ENCODE measurements around the gene RHBDD1.

The RHBDD1 gene

GRCh38 chr2:226999661-227000060 lies 163.8 kb downstream of the RHBDD1 start:
- no peak overlapping the region for H3K9ac ChIP-seq (ENCODE audit: low read length)
- no CpG with 5 or more reads among the region's 2 CpGs for WGBS (ENCODE audit: extremely low coverage, insufficient coverage, low lambda C conversion rate)
- no peaks in the 10 kb centered on the region for H3K4me1 ChIP-seq (ENCODE audit: control insufficient read depth, low read depth, low read length)
- no peaks in the 10 kb centered on the region for H3K36me3 ChIP-seq (ENCODE audit: control insufficient read depth, insufficient read depth, low read length)
- H3K18ac ChIP-seq (ENCODE audit: low read length) = no peak overlapping the region
- no peak overlapping the region for H4K8ac ChIP-seq (ENCODE audit: low read depth, low read length)
- no peak overlapping the region for H2BK15ac ChIP-seq (replicated peaks; ENCODE audit: low read depth)
- no peak for DNase-seq
- H3K27me3 ChIP-seq (ENCODE audit: insufficient read depth, low read length, poor library complexity) = no peaks in the 10 kb centered on the region
- no peak overlapping the region for H3K56ac ChIP-seq (ENCODE audit: low read length)
- H3K79me2 ChIP-seq (ENCODE audit: control insufficient read depth, insufficient read depth, low read length) = no peaks in the 10 kb centered on the region
- no peak overlapping the region for H2AK5ac ChIP-seq (ENCODE audit: low read length)
- no peak overlapping the region for H4K5ac ChIP-seq (ENCODE audit: low read length)
- no peak overlapping the region for H3K4me3 ChIP-seq (ENCODE audit: low read length)
- no peak overlapping the region for H3K4ac ChIP-seq (ENCODE audit: low read depth, low read length)
- H2BK5ac ChIP-seq (ENCODE audit: low read length) = no peak overlapping the region
- H3K27ac ChIP-seq (ENCODE audit: low read depth, low read length) = no peak overlapping the region
- H3K79me1 ChIP-seq (ENCODE audit: low read length) = no peaks in the 10 kb centered on the region
- no peak overlapping the region for H3K4me2 ChIP-seq (ENCODE audit: low read length)
- H2BK120ac ChIP-seq (ENCODE audit: low read depth, low read length) = no peak overlapping the region
- H3K23ac ChIP-seq (ENCODE audit: low read length) = no peak overlapping the region

DNA sequence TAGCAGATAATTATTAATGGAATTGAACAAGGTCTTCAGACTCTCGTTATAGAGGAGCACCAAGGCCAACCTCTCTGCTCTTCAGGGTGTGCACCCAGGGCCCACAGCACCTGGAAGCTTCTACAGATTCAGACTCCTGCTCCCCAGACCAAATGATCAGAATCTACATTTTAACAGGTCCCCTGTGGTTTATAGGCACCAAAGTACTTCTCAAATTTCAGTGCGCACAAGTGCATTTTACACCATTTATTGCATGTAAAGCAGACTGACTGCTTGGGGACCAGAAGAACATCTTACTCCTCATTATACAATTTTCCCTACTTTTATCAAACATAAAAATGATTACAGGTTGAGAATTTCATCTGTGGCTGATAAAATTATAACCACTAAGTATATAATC lies 164.3 kb downstream of the RHBDD1 start:
- no CpG with 5 or more reads among the region's 2 CpGs for WGBS (ENCODE audit: extremely low coverage, insufficient coverage, low lambda C conversion rate)
- no peak overlapping the region for H2BK15ac ChIP-seq (replicated peaks; ENCODE audit: low read depth)
- H3K36me3 ChIP-seq (ENCODE audit: control insufficient read depth, insufficient read depth, low read length) = no peaks in the 10 kb centered on the region
- no peak overlapping the region for H2AK5ac ChIP-seq (ENCODE audit: low read length)
- H3K27me3 ChIP-seq (ENCODE audit: insufficient read depth, low read length, poor library complexity) = no peaks in the 10 kb centered on the region
- no peak overlapping the region for H4K8ac ChIP-seq (ENCODE audit: low read depth, low read length)
- H3K4me2 ChIP-seq (ENCODE audit: low read length) = no peak overlapping the region
- H3K23ac ChIP-seq (ENCODE audit: low read length) = no peak overlapping the region
- H2BK120ac ChIP-seq (ENCODE audit: low read depth, low read length) = no peak overlapping the region
- no peak overlapping the region for H4K5ac ChIP-seq (ENCODE audit: low read length)
- H3K4ac ChIP-seq (ENCODE audit: low read depth, low read length) = no peak overlapping the region
- H2BK5ac ChIP-seq (ENCODE audit: low read length) = no peak overlapping the region
- no peak overlapping the region for H3K27ac ChIP-seq (ENCODE audit: low read depth, low read length)
- DNase-seq = no peak
- H3K9ac ChIP-seq (ENCODE audit: low read length) = no peak overlapping the region
- no peak overlapping the region for H3K18ac ChIP-seq (ENCODE audit: low read length)
- no peak overlapping the region for H3K56ac ChIP-seq (ENCODE audit: low read length)
- no peaks in the 10 kb centered on the region for H3K79me1 ChIP-seq (ENCODE audit: low read length)
- H3K4me3 ChIP-seq (ENCODE audit: low read length) = no peak overlapping the region
- H3K79me2 ChIP-seq (ENCODE audit: control insufficient read depth, insufficient read depth, low read length) = no peaks in the 10 kb centered on the region
- H3K4me1 ChIP-seq (ENCODE audit: control insufficient read depth, low read depth, low read length) = no peaks in the 10 kb centered on the region

DNA sequence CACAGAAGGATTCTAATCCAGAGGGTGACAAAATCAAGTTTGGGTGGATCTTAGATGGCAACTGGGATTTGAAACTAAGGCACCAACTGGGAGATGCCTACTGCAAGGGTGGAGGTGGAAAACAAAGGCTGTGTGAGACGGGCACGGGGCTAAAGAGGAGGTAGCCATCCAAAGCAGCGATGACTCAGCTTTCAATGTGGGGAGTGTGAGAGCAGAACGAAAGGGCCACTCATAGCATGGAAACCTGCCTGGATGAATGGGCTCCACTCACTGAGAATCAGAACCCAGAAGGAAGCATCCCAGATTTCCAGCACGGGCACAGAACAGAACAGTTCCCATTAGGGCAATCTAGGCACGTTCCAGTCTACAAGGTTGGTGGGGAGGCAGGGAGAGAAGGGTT lies 168.6 kb downstream of the RHBDD1 start:
- WGBS (ENCODE audit: extremely low coverage, insufficient coverage, low lambda C conversion rate) = no CpG with 5 or more reads among the region's 6 CpGs
- H3K4ac ChIP-seq (ENCODE audit: low read depth, low read length) = no peak overlapping the region
- no peak overlapping the region for H3K9ac ChIP-seq (ENCODE audit: low read length)
- no peak overlapping the region for H2AK5ac ChIP-seq (ENCODE audit: low read length)
- H3K4me1 ChIP-seq (ENCODE audit: control insufficient read depth, low read depth, low read length) = no peaks in the 10 kb centered on the region
- no peak overlapping the region for H3K56ac ChIP-seq (ENCODE audit: low read length)
- no peaks in the 10 kb centered on the region for H3K79me1 ChIP-seq (ENCODE audit: low read length)
- H3K36me3 ChIP-seq (ENCODE audit: control insufficient read depth, insufficient read depth, low read length) = no peaks in the 10 kb centered on the region
- no peak overlapping the region for H3K18ac ChIP-seq (ENCODE audit: low read length)
- H4K8ac ChIP-seq (ENCODE audit: low read depth, low read length) = no peak overlapping the region
- no peak for DNase-seq
- no peaks in the 10 kb centered on the region for H3K27me3 ChIP-seq (ENCODE audit: insufficient read depth, low read length, poor library complexity)
- no peak overlapping the region for H2BK15ac ChIP-seq (replicated peaks; ENCODE audit: low read depth)
- H3K4me2 ChIP-seq (ENCODE audit: low read length) = no peak overlapping the region
- H4K5ac ChIP-seq (ENCODE audit: low read length) = no peak overlapping the region
- no peaks in the 10 kb centered on the region for H3K79me2 ChIP-seq (ENCODE audit: control insufficient read depth, insufficient read depth, low read length)
- H3K27ac ChIP-seq (ENCODE audit: low read depth, low read length) = no peak overlapping the region
- no peak overlapping the region for H3K23ac ChIP-seq (ENCODE audit: low read length)
- H2BK120ac ChIP-seq (ENCODE audit: low read depth, low read length) = no peak overlapping the region
- no peak overlapping the region for H2BK5ac ChIP-seq (ENCODE audit: low read length)
- H3K4me3 ChIP-seq (ENCODE audit: low read length) = no peak overlapping the region

DNA sequence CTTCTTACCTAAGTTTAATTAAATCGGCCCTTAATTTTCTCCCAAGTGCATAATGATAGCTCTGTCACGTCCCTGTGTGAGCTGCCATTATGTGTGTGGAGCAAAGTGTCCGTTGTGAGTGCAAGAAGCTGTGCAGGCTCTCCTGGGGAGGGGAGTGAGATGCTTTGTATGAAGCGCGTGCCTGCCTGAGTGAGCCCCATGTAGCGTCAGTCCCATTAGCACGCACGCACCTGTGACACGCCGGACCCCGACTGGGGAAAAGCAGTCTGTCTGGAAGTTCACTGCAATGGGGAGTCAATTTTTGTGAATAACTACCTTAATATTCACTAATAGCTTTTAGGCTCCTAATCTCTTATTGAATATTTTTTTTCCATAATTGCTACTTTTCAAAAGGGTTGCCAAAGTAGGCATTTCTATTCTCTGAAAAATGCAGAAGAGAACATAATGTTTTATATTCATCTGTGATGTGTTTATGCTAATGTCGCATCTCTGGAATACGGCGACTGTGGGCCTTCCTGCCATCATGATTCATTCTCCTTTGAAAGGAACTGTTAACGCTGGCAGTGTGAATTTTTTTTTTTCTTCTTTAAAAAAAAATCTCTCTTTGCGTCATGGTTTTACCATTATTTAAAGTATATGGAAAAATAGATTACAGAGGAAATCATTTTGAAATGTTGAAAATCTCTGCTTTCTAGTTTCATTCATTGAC lies 170.5 kb downstream of the RHBDD1 start:
- H3K4me3 ChIP-seq (ENCODE audit: low read length) = no peak overlapping the region
- no peaks in the 10 kb centered on the region for H3K27me3 ChIP-seq (ENCODE audit: insufficient read depth, low read length, poor library complexity)
- no peak overlapping the region for H3K27ac ChIP-seq (ENCODE audit: low read depth, low read length)
- no peak overlapping the region for H2BK15ac ChIP-seq (replicated peaks; ENCODE audit: low read depth)
- no peak overlapping the region for H2AK5ac ChIP-seq (ENCODE audit: low read length)
- WGBS (ENCODE audit: extremely low coverage, insufficient coverage, low lambda C conversion rate) = no CpG with 5 or more reads among the region's 16 CpGs
- no peak for DNase-seq
- H3K4me2 ChIP-seq (ENCODE audit: low read length) = no peak overlapping the region
- H2BK5ac ChIP-seq (ENCODE audit: low read length) = no peak overlapping the region
- no peaks in the 10 kb centered on the region for H3K36me3 ChIP-seq (ENCODE audit: control insufficient read depth, insufficient read depth, low read length)
- H3K79me1 ChIP-seq (ENCODE audit: low read length) = no peaks in the 10 kb centered on the region
- H3K9ac ChIP-seq (ENCODE audit: low read length) = no peak overlapping the region
- no peak overlapping the region for H4K8ac ChIP-seq (ENCODE audit: low read depth, low read length)
- H4K5ac ChIP-seq (ENCODE audit: low read length) = no peak overlapping the region
- H2BK120ac ChIP-seq (ENCODE audit: low read depth, low read length) = no peak overlapping the region
- no peaks in the 10 kb centered on the region for H3K79me2 ChIP-seq (ENCODE audit: control insufficient read depth, insufficient read depth, low read length)
- H3K4ac ChIP-seq (ENCODE audit: low read depth, low read length) = no peak overlapping the region
- H3K56ac ChIP-seq (ENCODE audit: low read length) = no peak overlapping the region
- no peak overlapping the region for H3K23ac ChIP-seq (ENCODE audit: low read length)
- no peak overlapping the region for H3K18ac ChIP-seq (ENCODE audit: low read length)
- H3K4me1 ChIP-seq (ENCODE audit: control insufficient read depth, low read depth, low read length) = no peaks in the 10 kb centered on the region

GRCh38 chr2:227007148-227007547 lies 171.3 kb downstream of the RHBDD1 start:
- Histone ChIP-seq H3K18ac (ENCODE audit: low read length) (no peak overlapping the region), H4K8ac (ENCODE audit: low read depth, low read length) (no peak overlapping the region), H3K56ac (ENCODE audit: low read length) (no peak overlapping the region), H3K4me1 (ENCODE audit: control insufficient read depth, low read depth, low read length) (no peaks in the 10 kb centered on the region), H4K5ac (ENCODE audit: low read length) (no peak overlapping the region), H3K27ac (ENCODE audit: low read depth, low read length) (no peak overlapping the region), H3K79me1 (ENCODE audit: low read length) (no peaks in the 10 kb centered on the region), H2BK120ac (ENCODE audit: low read depth, low read length) (no peak overlapping the region), H3K27me3 (ENCODE audit: insufficient read depth, low read length, poor library complexity) (no peaks in the 10 kb centered on the region), H3K4me2 (ENCODE audit: low read length) (no peak overlapping the region), H3K4me3 (ENCODE audit: low read length) (no peak overlapping the region), H2BK5ac (ENCODE audit: low read length) (no peak overlapping the region), H3K79me2 (ENCODE audit: control insufficient read depth, insufficient read depth, low read length) (no peaks in the 10 kb centered on the region), H3K23ac (ENCODE audit: low read length) (no peak overlapping the region), H3K9ac (ENCODE audit: low read length) (no peak overlapping the region), H2BK15ac (replicated peaks; ENCODE audit: low read depth) (no peak overlapping the region), H3K36me3 (ENCODE audit: control insufficient read depth, insufficient read depth, low read length) (no peaks in the 10 kb centered on the region), H3K4ac (ENCODE audit: low read depth, low read length) (no peak overlapping the region), H2AK5ac (ENCODE audit: low read length) (no peak overlapping the region)
- WGBS (ENCODE audit: extremely low coverage, insufficient coverage, low lambda C conversion rate) = no CpG with 5 or more reads among the region's 9 CpGs
- no peak for DNase-seq

GRCh38 chr2:227007940-227008339 lies 172.1 kb downstream of the RHBDD1 start:
- no peaks in the 10 kb centered on the region for H3K79me1 ChIP-seq (ENCODE audit: low read length)
- H3K23ac ChIP-seq (ENCODE audit: low read length) = no peak overlapping the region
- H3K27ac ChIP-seq (ENCODE audit: low read depth, low read length) = no peak overlapping the region
- DNase-seq = no peak
- H3K56ac ChIP-seq (ENCODE audit: low read length) = no peak overlapping the region
- H3K36me3 ChIP-seq (ENCODE audit: control insufficient read depth, insufficient read depth, low read length) = no peaks in the 10 kb centered on the region
- no CpG with 5 or more reads among the region's 17 CpGs for WGBS (ENCODE audit: extremely low coverage, insufficient coverage, low lambda C conversion rate)
- H3K4me2 ChIP-seq (ENCODE audit: low read length) = no peak overlapping the region
- H3K9ac ChIP-seq (ENCODE audit: low read length) = no peak overlapping the region
- no peaks in the 10 kb centered on the region for H3K79me2 ChIP-seq (ENCODE audit: control insufficient read depth, insufficient read depth, low read length)
- no peaks in the 10 kb centered on the region for H3K27me3 ChIP-seq (ENCODE audit: insufficient read depth, low read length, poor library complexity)
- H3K4me1 ChIP-seq (ENCODE audit: control insufficient read depth, low read depth, low read length) = no peaks in the 10 kb centered on the region
- H3K4me3 ChIP-seq (ENCODE audit: low read length) = no peak overlapping the region
- H2BK120ac ChIP-seq (ENCODE audit: low read depth, low read length) = no peak overlapping the region
- H2AK5ac ChIP-seq (ENCODE audit: low read length) = no peak overlapping the region
- no peak overlapping the region for H3K4ac ChIP-seq (ENCODE audit: low read depth, low read length)
- no peak overlapping the region for H2BK15ac ChIP-seq (replicated peaks; ENCODE audit: low read depth)
- no peak overlapping the region for H3K18ac ChIP-seq (ENCODE audit: low read length)
- H2BK5ac ChIP-seq (ENCODE audit: low read length) = no peak overlapping the region
- no peak overlapping the region for H4K8ac ChIP-seq (ENCODE audit: low read depth, low read length)
- no peak overlapping the region for H4K5ac ChIP-seq (ENCODE audit: low read length)
